Omental fat pad (tissue), 4 donors: ENCODE measurements around the gene WIPF3. TPM values are rescaled to one million over a fixed set of nuclear protein-coding genes. Genes with fewer than 3 reads are reported as not detected.

Experiments used
- ATAC-seq: fragments of 150-250 bp; one replicate; pipeline ENCODE4 v1.9.1; 2016; ENCODE audit warnings: mild to moderate bottlenecking, moderate library complexity; ENCODE audit not compliant: low FRiP score
- DNase-seq: peaks from one replicate; pipeline ENCODE4 v3.0.0-alpha.2; 2019; ENCODE audit warnings: low spot score
- CTCF ChIP-seq, 3 donors: fragments of 450-650 bp; IDR thresholded peaks; one replicate each; pipeline ENCODE4 v1.5.1; 2016 to 2017; ENCODE audit warnings: antibody characterized with exemption in 3 of 3, mild to moderate bottlenecking in 3 of 3, moderate library complexity in 2 of 3
- total RNA-seq, 4 donors: library from RNA; depleted of rRNA; stranded (reverse); fragments of >200 nt; gene quantifications; one replicate each; pipeline ENCODE4 v1.1.0, GENCODE V29; 2016

WIPF3 gene
- total RNA-seq, 4 donors from 2014 or later = 0.19 to 1.6 (median 0.37) TPM

- TF ChIP-seq CTCF (IDR thresholded peaks at IDR 0.05) = no peak
- DNase-seq (no peak), ATAC-seq (no peak)
Measured at GRCh38 chr7:29859524-29860185, 53.3 kb downstream of the WIPF3 start.

GRCh38 chr7:29860186-29860585, 53.9 kb downstream of the WIPF3 start:
- no peak for ATAC-seq
- DNase-seq = no peak
- no peak for TF ChIP-seq CTCF (IDR thresholded peaks at IDR 0.05)

GRCh38 chr7:29861884-29862283, 55.6 kb downstream of the WIPF3 start:
- ATAC-seq = no peak
- TF ChIP-seq CTCF (IDR thresholded peaks at IDR 0.05) = no peak
- no peak for DNase-seq

- ATAC-seq = no peak
- DNase-seq = no peak
- TF ChIP-seq CTCF (IDR thresholded peaks at IDR 0.05) = no peak
Measured at GRCh38 chr7:29864656-29865055, 58.3 kb downstream of the WIPF3 start.

- DNase-seq (no peak), ATAC-seq (no peak)
- no peak for TF ChIP-seq CTCF (IDR thresholded peaks at IDR 0.05)
Measured at GRCh38 chr7:29865526-29865925, 59.2 kb downstream of the WIPF3 start.

- ATAC-seq = no peak
- DNase-seq = no peak
- TF ChIP-seq CTCF (IDR thresholded peaks at IDR 0.05) = no peak
Measured at GRCh38 chr7:29866490-29866930, 60.2 kb downstream of the WIPF3 start.

- TF ChIP-seq CTCF (IDR thresholded peaks at IDR 0.05) = no peak
- DNase-seq (no peak), ATAC-seq (no peak)
Measured at GRCh38 chr7:29871787-29872398, 65.6 kb downstream of the WIPF3 start.
